ENCODE data around the gene EEIG1.

GRCh38 chr9:128005923-128006322 lies 25.1 kb upstream of the EEIG1 start:
- no peak for TF ChIP-seq POLR2A (IDR thresholded peaks at IDR 0.05; ENCODE audit: low read depth, low read length)
- TF ChIP-seq MAFK (IDR thresholded peaks at IDR 0.05; ENCODE audit: low read depth, low read length): no peak
- TF ChIP-seq BHLHE40 (IDR thresholded peaks at IDR 0.05; ENCODE audit: low read depth, low read length): no peak
- TF ChIP-seq, protein P1, sequence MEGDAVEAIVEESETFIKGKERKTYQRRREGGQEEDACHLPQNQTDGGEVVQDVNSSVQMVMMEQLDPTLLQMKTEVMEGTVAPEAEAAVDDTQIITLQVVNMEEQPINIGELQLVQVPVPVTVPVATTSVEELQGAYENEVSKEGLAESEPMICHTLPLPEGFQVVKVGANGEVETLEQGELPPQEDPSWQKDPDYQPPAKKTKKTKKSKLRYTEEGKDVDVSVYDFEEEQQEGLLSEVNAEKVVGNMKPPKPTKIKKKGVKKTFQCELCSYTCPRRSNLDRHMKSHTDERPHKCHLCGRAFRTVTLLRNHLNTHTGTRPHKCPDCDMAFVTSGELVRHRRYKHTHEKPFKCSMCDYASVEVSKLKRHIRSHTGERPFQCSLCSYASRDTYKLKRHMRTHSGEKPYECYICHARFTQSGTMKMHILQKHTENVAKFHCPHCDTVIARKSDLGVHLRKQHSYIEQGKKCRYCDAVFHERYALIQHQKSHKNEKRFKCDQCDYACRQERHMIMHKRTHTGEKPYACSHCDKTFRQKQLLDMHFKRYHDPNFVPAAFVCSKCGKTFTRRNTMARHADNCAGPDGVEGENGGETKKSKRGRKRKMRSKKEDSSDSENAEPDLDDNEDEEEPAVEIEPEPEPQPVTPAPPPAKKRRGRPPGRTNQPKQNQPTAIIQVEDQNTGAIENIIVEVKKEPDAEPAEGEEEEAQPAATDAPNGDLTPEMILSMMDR (conservative IDR thresholded peaks at IDR 0.05; ENCODE audit: low read depth, low read length): no peak
- no peak for TF ChIP-seq MAZ (IDR thresholded peaks at IDR 0.05; ENCODE audit: borderline replicate concordance, low read depth, low read length)
- TF ChIP-seq, protein P2, sequence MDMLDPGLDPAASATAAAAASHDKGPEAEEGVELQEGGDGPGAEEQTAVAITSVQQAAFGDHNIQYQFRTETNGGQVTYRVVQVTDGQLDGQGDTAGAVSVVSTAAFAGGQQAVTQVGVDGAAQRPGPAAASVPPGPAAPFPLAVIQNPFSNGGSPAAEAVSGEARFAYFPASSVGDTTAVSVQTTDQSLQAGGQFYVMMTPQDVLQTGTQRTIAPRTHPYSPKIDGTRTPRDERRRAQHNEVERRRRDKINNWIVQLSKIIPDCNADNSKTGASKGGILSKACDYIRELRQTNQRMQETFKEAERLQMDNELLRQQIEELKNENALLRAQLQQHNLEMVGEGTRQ (IDR thresholded peaks at IDR 0.05; ENCODE audit: low read depth, low read length): no peak
- TF ChIP-seq NFE2L2 (IDR thresholded peaks at IDR 0.05; ENCODE audit: low read depth, low read length): no peak
- TF ChIP-seq RAD21 (IDR thresholded peaks at IDR 0.05; ENCODE audit: low read length): no peak
- TF ChIP-seq RFX5 (IDR thresholded peaks at IDR 0.05; ENCODE audit: low read depth, low read length): no peak
- TF ChIP-seq CEBPB (IDR thresholded peaks at IDR 0.05; ENCODE audit: low read depth, low read length): no peak
- TF ChIP-seq RCOR1 (IDR thresholded peaks at IDR 0.05; ENCODE audit: insufficient replicate concordance, low read length): no peak
- no peak for TF ChIP-seq FOS (IDR thresholded peaks at IDR 0.05; ENCODE audit: low read depth, low read length)
